ENCODE results near the gene HOOK2.

DNA sequence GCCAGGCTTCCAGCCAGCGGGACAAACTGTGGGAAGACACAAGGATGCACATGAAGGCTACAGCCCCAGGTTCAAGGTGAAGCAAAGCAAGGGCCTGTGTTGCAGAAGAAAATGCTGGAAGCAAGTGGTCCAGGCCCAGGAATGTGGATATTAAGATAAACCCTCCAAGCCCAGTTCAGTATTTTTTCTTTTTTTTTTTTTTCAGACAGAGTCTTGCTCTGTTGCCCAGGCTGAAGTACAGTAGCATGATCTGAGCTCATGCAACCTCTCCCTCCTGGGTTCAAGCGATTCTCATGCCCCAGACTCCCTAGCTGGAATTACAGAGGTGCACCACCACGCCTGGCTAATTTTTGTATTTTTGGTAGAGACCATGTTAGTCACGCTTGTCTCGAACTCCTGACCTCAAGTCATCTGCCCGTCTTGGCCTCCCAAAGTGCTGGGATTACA, 21.8 kb upstream of the HOOK2 start:
- TF ChIP-seq EZH2 (IDR thresholded peaks at IDR 0.05) (no peak), CTCF (IDR thresholded peaks at IDR 0.05 in 2 of 3, conservative IDR thresholded peaks at IDR 0.05 in 1 of 3; ENCODE audit: borderline replicate concordance in 1 of 3, insufficient read depth in 1 of 3, low read depth in 2 of 3, low read length in 2 of 3) (no peak), RAD21 (IDR thresholded peaks at IDR 0.05; ENCODE audit: low read depth) (no peak), SP1 (IDR thresholded peaks at IDR 0.05; ENCODE audit: low read depth) (no peak), FOSL1 (IDR thresholded peaks at IDR 0.05; ENCODE audit: low read depth) (no peak)

Data from HCT116 (cell line).